ENCODE data around the gene PDGFD. TPM values are rescaled to one million over a fixed set of nuclear protein-coding genes. Genes with fewer than 3 reads are reported as not detected.

PDGFD gene
- polyA plus RNA-seq, 1 donor (not counting 4 experiments of a cell fraction or from before 2014, with no cell fraction given), result 0.28 TPM

DNA sequence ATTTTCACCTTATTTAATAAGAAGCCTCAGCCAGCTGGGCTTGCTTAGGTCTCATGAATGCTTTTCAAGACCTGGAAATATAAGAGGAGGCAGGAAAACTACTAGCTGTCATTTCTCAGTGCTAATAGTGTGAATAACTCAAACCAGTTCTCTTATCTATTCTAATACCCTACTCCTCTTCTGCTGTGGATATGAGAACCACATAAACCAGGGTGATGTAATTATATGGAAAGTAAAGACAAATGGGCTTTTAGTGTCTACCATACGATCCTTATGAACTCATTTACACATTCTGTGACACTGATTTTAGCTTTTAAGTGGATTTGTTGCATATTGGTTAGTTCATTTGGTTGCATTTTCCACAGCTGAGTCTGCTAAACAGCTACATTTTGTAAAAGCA lies 8.6 kb downstream of the PDGFD start:
- no peaks in the 10 kb centered on the region for H4K20me1 ChIP-seq (ENCODE audit: control insufficient read depth, extremely low read depth, insufficient read depth, low read length)
- no peaks in the 10 kb centered on the region for H3K79me2 ChIP-seq (ENCODE audit: control insufficient read depth, insufficient read depth, low read length)
- H3K4me3 ChIP-seq (ENCODE audit: control insufficient read depth in 2 of 3, extremely low read depth in 1 of 3, insufficient read depth in 2 of 3, low read depth in 1 of 3, low read length in 3 of 3), result no peak overlapping the region
- no peak overlapping the region for H3K9ac ChIP-seq (ENCODE audit: control insufficient read depth, extremely low read depth, insufficient read depth, low read length)
- no peak for DNase-seq (ENCODE audit: low read depth, low spot score)
- no peak for FAIRE-seq
- no peak for TF ChIP-seq CTCF (optimal IDR thresholded peaks at IDR 0.05 in 1 of 3, IDR thresholded peaks at IDR 0.05 in 1 of 3, conservative IDR thresholded peaks at IDR 0.05 in 1 of 3; ENCODE audit: extremely low read depth in 1 of 3, insufficient read depth in 2 of 3, low read length in 3 of 3)
- TF ChIP-seq EZH2 (IDR thresholded peaks at IDR 0.05; ENCODE audit: low read length), result no peak
- H3K27ac ChIP-seq (ENCODE audit: control insufficient read depth, insufficient read depth, low read length), result no peak overlapping the region
- no peaks in the 10 kb centered on the region for H3K4me1 ChIP-seq (ENCODE audit: control insufficient read depth, extremely low read depth, insufficient read depth, low read length)
- no peaks in the 10 kb centered on the region for H3K9me3 ChIP-seq (ENCODE audit: control insufficient read depth, low read depth, low read length)
- no peak overlapping the region for H3K4me2 ChIP-seq (ENCODE audit: control insufficient read depth, extremely low read depth, insufficient read depth, low read depth, low read length)
- no peaks in the 10 kb centered on the region for H3K27me3 ChIP-seq (ENCODE audit: control insufficient read depth, extremely low read depth, insufficient read depth, low read length)
- no peaks in the 10 kb centered on the region for H3K36me3 ChIP-seq (ENCODE audit: control insufficient read depth in 2 of 2, extremely low read depth in 1 of 2, insufficient read depth in 2 of 2, low read length in 2 of 2)
- dilution Hi-C loops (cut with MboI; ENCODE audit: extremely low pct_ligation_motif_present, low sequenced_read_pairs), result no loop called here
- no peaks in the 10 kb centered on the region for H3K9me1 ChIP-seq (ENCODE audit: control insufficient read depth, extremely low read depth, insufficient read depth, low read length)
- no peak overlapping the region for H2AFZ ChIP-seq (ENCODE audit: control insufficient read depth, low read length)

GRCh38 chr11:104154296-104154695 lies 9.7 kb downstream of the PDGFD start:
- Histone ChIP-seq H3K9me3 (ENCODE audit: control insufficient read depth, low read depth, low read length) (no peaks in the 10 kb centered on the region), H3K79me2 (ENCODE audit: control insufficient read depth, insufficient read depth, low read length) (no peaks in the 10 kb centered on the region), H2AFZ (ENCODE audit: control insufficient read depth, low read length) (no peak overlapping the region), H3K9me1 (ENCODE audit: control insufficient read depth, extremely low read depth, insufficient read depth, low read length) (no peaks in the 10 kb centered on the region), H3K4me3 (ENCODE audit: control insufficient read depth in 2 of 3, extremely low read depth in 1 of 3, insufficient read depth in 2 of 3, low read depth in 1 of 3, low read length in 3 of 3) (no peak overlapping the region), H3K4me2 (ENCODE audit: control insufficient read depth, extremely low read depth, insufficient read depth, low read depth, low read length) (no peak overlapping the region), H3K4me1 (ENCODE audit: control insufficient read depth, extremely low read depth, insufficient read depth, low read length) (no peaks in the 10 kb centered on the region), H4K20me1 (ENCODE audit: control insufficient read depth, extremely low read depth, insufficient read depth, low read length) (no peaks in the 10 kb centered on the region), H3K9ac (ENCODE audit: control insufficient read depth, extremely low read depth, insufficient read depth, low read length) (no peak overlapping the region), H3K27ac (ENCODE audit: control insufficient read depth, insufficient read depth, low read length) (no peak overlapping the region), H3K36me3 (ENCODE audit: control insufficient read depth in 2 of 2, extremely low read depth in 1 of 2, insufficient read depth in 2 of 2, low read length in 2 of 2) (no peaks in the 10 kb centered on the region), H3K27me3 (ENCODE audit: control insufficient read depth, extremely low read depth, insufficient read depth, low read length) (no peaks in the 10 kb centered on the region)
- DNase-seq (ENCODE audit: low read depth, low spot score) (no peak), FAIRE-seq (no peak)
- dilution Hi-C loops (cut with MboI; ENCODE audit: extremely low pct_ligation_motif_present, low sequenced_read_pairs), result no loop called here
- TF ChIP-seq EZH2 (IDR thresholded peaks at IDR 0.05; ENCODE audit: low read length) (no peak), CTCF (optimal IDR thresholded peaks at IDR 0.05 in 1 of 3, IDR thresholded peaks at IDR 0.05 in 1 of 3, conservative IDR thresholded peaks at IDR 0.05 in 1 of 3; ENCODE audit: extremely low read depth in 1 of 3, insufficient read depth in 2 of 3, low read length in 3 of 3) (no peak)
